CD8-positive, alpha-beta memory T cell (primary cell): ENCODE data around the gene ZNF691. TPM values are rescaled to one million over a fixed set of nuclear protein-coding genes. Genes with fewer than 3 reads are reported as not detected.
"Not testable (repeated sequence)": the region's sequence is repeated elsewhere in the genome, so short reads cannot be mapped to it uniquely, and the experiment has no call there.

Experiments
- CTCF ChIA-PET: fragments of 350-600 bp; sonication (Branson Sonifier 250); formaldehyde crosslinking; loops from one replicate; lab custom pipeline; 2021; ENCODE audit warnings: antibody characterized with exemption; lab: Charles Lee
- POLR2A ChIA-PET: fragments of 350-600 bp; sonication (Branson Sonifier 250); formaldehyde crosslinking; loops from one replicate; lab custom pipeline; 2021; ENCODE audit warnings: antibody characterized with exemption; lab: Charles Lee
- DNase-seq, 5 donors: peaks; one replicate each; pipeline versions ENCODE4 v3.0.0 to v3.0.0-alpha.2; 2020 to 2022; ENCODE audit warnings: mixed read lengths in 1 of 5
- H3K27ac ChIP-seq: one replicate; pipeline ENCODE4 v1.7.0; 2013; ENCODE audit warnings: low read depth, mild to moderate bottlenecking, low read length, moderate library complexity
- H3K27me3 ChIP-seq: 2 replicates; pipeline ENCODE4 v1.7.0; 2013; ENCODE audit warnings: low read length, mild to moderate bottlenecking; ENCODE audit not compliant: insufficient read depth, poor library complexity, severe bottlenecking
- H3K36me3 ChIP-seq: 2 replicates; pipeline ENCODE4 v1.7.0; 2013; ENCODE audit warnings: mild to moderate bottlenecking, low read length, moderate library complexity; ENCODE audit not compliant: insufficient read depth
- H3K4me1 ChIP-seq: 2 replicates; pipeline ENCODE4 v1.7.0; 2013; ENCODE audit warnings: mild to moderate bottlenecking, low read length, moderate library complexity; ENCODE audit not compliant: insufficient read depth
- H3K4me3 ChIP-seq: 2 replicates; pipeline ENCODE4 v1.7.0; 2013; ENCODE audit warnings: mild to moderate bottlenecking, low read length
- H3K9me3 ChIP-seq: 2 replicates; pipeline ENCODE4 v1.7.0; 2013; ENCODE audit warnings: mild to moderate bottlenecking, low read length
- H3K27ac Mint-ChIP-seq, 8 donors: one replicate each; pipeline ENCODE4 v1.8.0; 2020 to 2021; ENCODE audit warnings: mixed read lengths in 8 of 8, mild to moderate bottlenecking in 6 of 8, inconsistent platforms in 3 of 8, moderate library complexity in 3 of 8
- H3K27me3 Mint-ChIP-seq, 2 donors: one replicate each; pipeline ENCODE4 v1.8.0; 2020 to 2021; ENCODE audit warnings: mixed read lengths in 2 of 2, mild to moderate bottlenecking in 1 of 2, moderate library complexity in 1 of 2
- H3K36me3 Mint-ChIP-seq, 3 donors: one replicate each; pipeline ENCODE4 v1.8.0; 2020 to 2021; ENCODE audit warnings: mixed read lengths in 3 of 3, inconsistent platforms in 1 of 3, mild to moderate bottlenecking in 1 of 3
- H3K4me1 Mint-ChIP-seq, 3 donors: one replicate each; pipeline ENCODE4 v1.8.0; 2020 to 2021; ENCODE audit warnings: mixed read lengths in 3 of 3, inconsistent platforms in 1 of 3, mild to moderate bottlenecking in 1 of 3
- H3K4me3 Mint-ChIP-seq, 7 donors: one replicate each; pipeline ENCODE4 v1.8.0; 2020 to 2021; ENCODE audit warnings: mixed read lengths in 7 of 7, mild to moderate bottlenecking in 6 of 7, moderate library complexity in 4 of 7, inconsistent platforms in 2 of 7
- H3K9me3 Mint-ChIP-seq, 5 donors: one replicate each; pipeline ENCODE4 v1.8.0; 2020 to 2022; ENCODE audit warnings: mixed read lengths in 5 of 5, mild to moderate bottlenecking in 3 of 5, moderate library complexity in 2 of 5, inconsistent platforms in 1 of 5
- polyA plus RNA-seq: library from polyadenylated mRNA; unstranded; fragments of 300-500 nt; fragmentation: Illumina TruSeq; gene quantifications from one replicate; pipeline ENCODE4 v1.2.3, GENCODE V29; 2021
- total RNA-seq, 2 experiments: library from RNA; stranded (reverse); gene quantifications; one replicate each; pipeline ENCODE4 v1.2.3, GENCODE V29; 2021

ZNF691 gene
- total and polyA plus RNA-seq, 3 experiments from 2014 or later: 9.5 to 10.8 (median 10.8) TPM

DNA sequence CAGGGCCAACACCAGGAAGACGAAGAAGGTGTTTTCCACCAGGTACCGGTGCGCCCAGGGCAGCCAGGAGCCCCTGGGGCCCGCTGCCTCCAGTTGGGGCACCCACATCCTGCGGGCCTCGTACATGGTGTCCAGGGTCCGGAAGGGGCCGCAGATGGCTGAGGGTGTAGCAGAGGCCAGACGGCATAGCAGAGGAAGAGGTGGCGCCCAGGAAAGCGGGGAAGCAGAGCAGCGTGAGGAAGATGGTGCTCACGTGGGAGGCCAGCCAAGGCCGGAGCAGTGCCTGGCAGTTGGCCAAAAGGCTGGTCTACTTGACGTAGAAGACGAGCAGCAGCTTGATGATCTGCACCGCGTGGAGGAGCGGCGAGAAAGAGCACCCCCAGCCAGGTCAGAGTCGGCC lies 40.4 kb downstream of the ZNF691 start:
- H3K27me3 ChIP-seq: no peaks in the 10 kb centered on the region
- H3K4me1 Mint-ChIP-seq: no peaks in the 10 kb centered on the region
- peaks cover 0 to 2% (median 0%) of the 10 kb centered on the region in 3 donors for H3K36me3 Mint-ChIP-seq
- peaks cover 2 to 19% of the 10 kb centered on the region in 2 donors for H3K27me3 Mint-ChIP-seq
- no peaks in the 10 kb centered on the region for H3K36me3 ChIP-seq
- no peaks in the 10 kb centered on the region for H3K4me1 ChIP-seq
- H3K9me3 Mint-ChIP-seq: no peaks in the 10 kb centered on the region
- no peak overlapping the region for H3K27ac ChIP-seq
- no peaks in the 10 kb centered on the region for H3K9me3 ChIP-seq
- POLR2A ChIA-PET: no interaction called here
- H3K4me3 Mint-ChIP-seq: no peak overlapping the region
- no peak for DNase-seq
- H3K27ac Mint-ChIP-seq: no peak overlapping the region
- no peak overlapping the region for H3K4me3 ChIP-seq
- CTCF ChIA-PET: interaction anchor here (1.6 kb wide), 1 partner anchor 27 kb away, joined by 3 read pairs; no protein-coding TSS in a partner anchor

DNA sequence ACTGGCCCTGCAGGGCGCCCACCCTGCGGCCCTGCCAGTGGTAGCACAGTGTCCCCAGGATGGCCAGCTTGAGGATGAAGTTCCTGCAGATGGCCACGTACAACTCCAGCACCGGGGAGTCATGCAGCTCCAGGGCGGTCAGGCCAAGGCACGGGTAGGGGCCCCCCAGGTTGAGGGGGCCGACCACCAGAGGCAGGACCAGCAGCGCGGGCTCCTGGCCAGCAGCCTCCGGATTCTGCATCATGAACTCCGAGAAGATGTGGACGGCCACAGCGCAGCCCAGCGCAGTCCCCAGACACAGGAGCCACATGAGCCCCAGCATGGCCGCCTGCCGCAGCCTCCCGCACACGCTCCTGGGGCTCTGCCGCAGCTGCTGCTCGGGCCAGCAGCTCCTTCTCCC lies 41.0 kb downstream of the ZNF691 start:
- ChIA-PET CTCF (interaction anchor here (1.6 kb wide), 1 partner anchor 26 kb away, joined by 3 read pairs; no protein-coding TSS in a partner anchor), POLR2A (no interaction called here)
- no peaks in the 10 kb centered on the region for H3K27me3 ChIP-seq
- Mint-ChIP-seq H3K27me3 (peaks cover 2 to 21% of the 10 kb centered on the region in 2 donors), H3K27ac (no peak overlapping the region), H3K4me1 (no peaks in the 10 kb centered on the region), H3K4me3 (no peak overlapping the region), H3K36me3 (peaks cover 0 to 2% (median 0%) of the 10 kb centered on the region in 3 donors), H3K9me3 (no peaks in the 10 kb centered on the region)
- H3K4me3 ChIP-seq: no peak overlapping the region
- no peak for DNase-seq
- H3K9me3 ChIP-seq: no peaks in the 10 kb centered on the region
- no peak overlapping the region for H3K27ac ChIP-seq
- no peaks in the 10 kb centered on the region for H3K36me3 ChIP-seq
- no peaks in the 10 kb centered on the region for H3K4me1 ChIP-seq

DNA sequence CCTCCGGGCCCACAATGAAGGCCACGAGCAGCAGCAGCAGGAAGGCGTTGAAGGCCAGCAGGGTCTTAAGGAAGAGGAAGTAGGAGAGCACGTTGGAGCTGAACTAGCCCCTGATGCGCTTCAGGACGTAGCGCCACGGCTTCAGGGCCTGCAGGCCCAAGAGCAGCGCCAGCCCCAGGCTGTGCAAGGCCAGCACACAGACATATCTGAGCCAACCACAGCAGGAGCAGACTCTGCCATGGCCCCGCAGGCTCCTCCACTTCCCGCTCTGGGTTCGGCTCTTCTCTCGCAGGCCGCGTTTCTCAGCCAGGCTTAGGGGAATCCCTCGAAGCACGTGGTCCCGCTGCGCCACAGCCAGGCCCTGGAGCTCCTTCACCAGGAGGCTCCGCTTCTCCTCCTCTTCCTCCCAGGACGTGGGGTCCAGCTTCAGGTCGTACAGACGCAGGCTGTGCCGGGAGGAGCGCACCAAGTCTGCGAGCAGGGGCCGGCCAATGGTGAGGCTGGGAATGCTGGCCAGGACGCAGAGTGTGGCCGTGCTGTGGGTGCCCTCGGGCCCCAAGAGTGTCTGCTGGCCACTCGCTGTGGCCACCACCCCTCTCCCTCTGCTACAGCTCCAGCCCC lies 41.7 kb downstream of the ZNF691 start:
- POLR2A ChIA-PET: no interaction called here
- Mint-ChIP-seq H3K4me1 (no peaks in the 10 kb centered on the region), H3K4me3 (no peak overlapping the region)

DNA sequence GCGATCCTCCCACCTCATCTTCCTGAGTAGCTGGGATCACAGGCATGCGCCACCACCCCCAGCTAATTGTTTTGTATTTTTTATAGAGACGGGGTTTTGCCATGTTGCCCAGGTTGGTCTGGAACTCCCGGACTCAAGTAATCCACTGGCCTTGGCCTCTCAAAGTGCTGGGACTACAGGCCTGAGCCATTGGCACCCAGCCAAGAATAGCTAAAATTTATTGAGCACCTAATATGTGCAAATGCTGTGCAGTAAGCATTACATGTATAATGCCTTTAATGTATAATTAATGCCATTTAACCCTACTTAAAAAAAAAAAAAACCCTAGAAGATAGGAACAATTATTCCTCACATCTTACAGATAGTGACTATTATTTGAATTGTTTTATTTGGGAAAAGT lies 42.9 kb downstream of the ZNF691 start:
- POLR2A ChIA-PET: no interaction called here
- H3K4me3 Mint-ChIP-seq: no peak overlapping the region
- CTCF ChIA-PET: no interaction called here
- peaks cover 2 to 19% of the 10 kb centered on the region in 2 donors for H3K27me3 Mint-ChIP-seq
- Histone ChIP-seq H3K27me3 (no peaks in the 10 kb centered on the region), H3K36me3 (no peaks in the 10 kb centered on the region), H3K4me1 (no peaks in the 10 kb centered on the region), H3K4me3 (no peak overlapping the region), H3K9me3 (no peaks in the 10 kb centered on the region), H3K27ac (no peak overlapping the region)
- H3K4me1 Mint-ChIP-seq: no peaks in the 10 kb centered on the region
- no peaks in the 10 kb centered on the region for H3K9me3 Mint-ChIP-seq
- no peak for DNase-seq
- no peak overlapping the region for H3K27ac Mint-ChIP-seq
- H3K36me3 Mint-ChIP-seq: peaks cover 0 to 2% (median 0%) of the 10 kb centered on the region in 3 donors

More for the DNA sequence above, 41.7 kb downstream of the ZNF691 start:
- H3K4me3 ChIP-seq: no peak overlapping the region
- no peaks in the 10 kb centered on the region for H3K4me1 ChIP-seq
- peaks cover 2 to 23% of the 10 kb centered on the region in 2 donors for H3K27me3 Mint-ChIP-seq
- no peak overlapping the region for H3K27ac ChIP-seq
- CTCF ChIA-PET: interaction anchor here (0.6 to 1.6 kb wide), 2 partner anchors 25 to 166 kb away, joined by 3 read pairs; no protein-coding TSS in a partner anchor
- H3K36me3 Mint-ChIP-seq: peaks cover 0 to 2% (median 0%) of the 10 kb centered on the region in 3 donors
- no peaks in the 10 kb centered on the region for H3K36me3 ChIP-seq
- no peaks in the 10 kb centered on the region for H3K9me3 ChIP-seq
- H3K27me3 ChIP-seq: no peaks in the 10 kb centered on the region
- no peak for DNase-seq
- H3K9me3 Mint-ChIP-seq: no peaks in the 10 kb centered on the region
- H3K27ac Mint-ChIP-seq: peak overlapping the region in 1 of 8 donors; percentile 47

DNA sequence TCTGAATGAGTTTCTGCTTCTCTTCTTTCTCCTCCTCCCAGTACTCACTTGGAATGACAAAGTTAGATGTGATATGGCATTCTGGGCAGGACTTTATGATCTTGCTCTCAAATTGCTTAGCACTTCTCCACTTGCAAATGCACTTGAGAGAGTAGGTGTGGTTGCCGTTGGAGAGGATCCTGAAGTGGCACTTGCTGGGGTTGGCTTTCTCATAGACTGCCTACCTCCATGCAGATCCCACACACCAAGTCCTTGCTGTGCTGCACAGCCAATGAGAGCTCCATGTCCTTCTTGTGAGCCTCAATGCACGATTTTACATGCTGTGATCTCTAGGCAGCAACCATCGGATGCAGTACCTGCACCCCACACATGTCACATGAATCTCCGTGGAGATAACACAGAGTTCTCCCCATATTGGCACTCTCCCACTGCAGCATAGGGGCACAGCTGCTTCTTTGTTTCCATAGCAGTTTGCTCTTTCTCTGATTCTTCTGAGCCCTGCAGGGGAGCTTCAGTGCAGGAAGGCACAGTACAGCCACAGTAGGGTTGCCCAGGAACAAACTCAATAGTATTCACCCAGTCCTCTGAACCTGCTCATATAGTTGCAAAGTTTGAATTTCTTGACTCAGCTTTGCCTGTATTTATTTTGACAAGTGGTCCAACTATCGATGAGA lies 45.2 kb downstream of the ZNF691 start:
- no peaks in the 10 kb centered on the region for H3K36me3 ChIP-seq
- DNase-seq: no peak
- CTCF ChIA-PET: interaction anchor here (1.3 kb wide), 1 partner anchor 9 kb away, joined by 3 read pairs; no protein-coding TSS in a partner anchor
- H3K27me3 Mint-ChIP-seq: peaks cover 2 to 29% of the 10 kb centered on the region in 2 donors
- H3K36me3 Mint-ChIP-seq: peaks cover 0 to 2% (median 0%) of the 10 kb centered on the region in 3 donors
- POLR2A ChIA-PET: interaction anchor here (1.0 kb wide), 1 partner anchor 21 kb away, joined by 3 read pairs; no protein-coding TSS in a partner anchor
- H3K27ac ChIP-seq: no peak overlapping the region
- H3K27ac Mint-ChIP-seq: no peak overlapping the region
- no peak overlapping the region for H3K4me3 ChIP-seq
- no peak overlapping the region for H3K4me3 Mint-ChIP-seq
- H3K27me3 ChIP-seq: no peaks in the 10 kb centered on the region
- no peaks in the 10 kb centered on the region for H3K9me3 ChIP-seq
- no peaks in the 10 kb centered on the region for H3K4me1 ChIP-seq
- H3K4me1 Mint-ChIP-seq: no peaks in the 10 kb centered on the region
- H3K9me3 Mint-ChIP-seq: peaks cover 0 to 7% (median 2%) of the 10 kb centered on the region in 5 donors

DNA sequence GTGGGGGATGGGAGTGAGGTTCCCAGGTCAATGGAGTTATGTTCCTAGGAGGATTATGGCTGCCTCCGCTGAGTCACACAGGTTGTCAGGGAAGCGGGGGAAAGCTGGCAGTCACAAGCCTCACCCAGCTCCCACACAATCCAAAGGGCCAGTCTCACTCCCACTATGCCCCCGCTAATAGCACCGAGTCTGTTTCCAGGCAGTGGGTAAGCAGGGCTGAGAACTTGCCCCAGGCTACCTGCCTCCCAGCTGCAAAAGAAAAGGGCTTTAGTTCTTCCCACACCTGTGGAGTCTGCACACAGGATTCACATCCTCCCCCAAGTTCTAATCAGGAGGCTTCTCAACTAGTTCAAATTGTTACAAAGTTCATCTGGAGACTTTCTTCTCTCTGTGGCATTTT lies 53.5 kb downstream of the ZNF691 start:
- H3K27ac ChIP-seq, POLR2A ChIA-PET: not testable (repeated sequence)
- CTCF ChIA-PET: interaction anchor here (1.0 kb wide), 2 partner anchors 9 to 173 kb away, joined by 3 read pairs; no protein-coding TSS in a partner anchor

More for the DNA sequence above, 53.5 kb downstream of the ZNF691 start:
- H3K27ac Mint-ChIP-seq, H3K4me1 ChIP-seq, H3K4me3 Mint-ChIP-seq, H3K36me3 ChIP-seq, DNase-seq, H3K9me3 ChIP-seq, H3K4me1 Mint-ChIP-seq, H3K27me3 ChIP-seq, H3K4me3 ChIP-seq: not testable (repeated sequence)
- Mint-ChIP-seq H3K9me3 (peaks cover 15 to 25% (median 18%) of the 10 kb centered on the region in 5 donors), H3K27me3 (peaks cover 22 to 60% of the 10 kb centered on the region in 2 donors), H3K36me3 (peaks cover 0 to 17% (median 1%) of the 10 kb centered on the region in 3 donors)

Other genes with a start within 250 kb of the ZNF691 start
- 100 to 1,000 TPM in 1 of 2 experiments, 10 to 100 TPM in 1; 95.9 to 117 TPM for gene PPIH, start 188.2 kb upstream of the ZNF691 start, total RNA-seq
- 82.0 TPM for gene PPIH, start 188.2 kb upstream of the ZNF691 start, polyA plus RNA-seq
- 1,000 to 10,000 TPM; 1,366 to 1,379 TPM for gene YBX1, start 164.2 kb upstream of the ZNF691 start, total RNA-seq
- gene YBX1, start 164.2 kb upstream of the ZNF691 start, polyA plus RNA-seq: 99.0 TPM
- gene CLDN19, start 106.4 kb upstream of the ZNF691 start, total RNA-seq: not detected
- gene CLDN19, start 106.4 kb upstream of the ZNF691 start, polyA plus RNA-seq: not detected
- 10 to 100 TPM; 35.6 to 38.5 TPM for gene P3H1, start 79.6 kb upstream of the ZNF691 start, total RNA-seq
- 11.1 TPM for gene P3H1, start 79.6 kb upstream of the ZNF691 start, polyA plus RNA-seq
- gene C1orf50, start 79.4 kb upstream of the ZNF691 start, total RNA-seq: 1 to 10 TPM; 5.4 to 8.7 TPM
- 3.5 TPM for gene C1orf50, start 79.4 kb upstream of the ZNF691 start, polyA plus RNA-seq
- under 1 TPM; 0.16 to 0.20 TPM for gene TMEM269, start 61.6 kb upstream of the ZNF691 start, total RNA-seq
- gene TMEM269, start 61.6 kb upstream of the ZNF691 start, polyA plus RNA-seq: not detected
- gene ERMAP, start 29.5 kb upstream of the ZNF691 start, total RNA-seq: 1 to 10 TPM; 3.5 to 3.6 TPM
- 3.1 TPM for gene ERMAP, start 29.5 kb upstream of the ZNF691 start, polyA plus RNA-seq
- gene SVBP, start 29.2 kb upstream of the ZNF691 start, total RNA-seq: 10 to 100 TPM; 12.6 to 16.4 TPM
- 38.4 TPM for gene SVBP, start 29.2 kb upstream of the ZNF691 start, polyA plus RNA-seq
- 100 to 1,000 TPM; 103 to 108 TPM for gene SLC2A1, start 112.3 kb downstream of the ZNF691 start, total RNA-seq
- 42.6 TPM for gene SLC2A1, start 112.3 kb downstream of the ZNF691 start, polyA plus RNA-seq